ENCODE measurements around the gene STXBP5. TPM values are rescaled to one million over a fixed set of nuclear protein-coding genes. Genes with fewer than 3 reads are reported as not detected.
A peak's percentile ranks its signal among the peaks of the same experiment; 100 is the strongest.

Gene STXBP5
- total and polyA plus RNA-seq, 9 of the 15 experiments (the other 6 are each of a cell fraction or from before 2014, with no cell fraction given): 23.3 to 172 (median 71.5) TPM

DNA sequence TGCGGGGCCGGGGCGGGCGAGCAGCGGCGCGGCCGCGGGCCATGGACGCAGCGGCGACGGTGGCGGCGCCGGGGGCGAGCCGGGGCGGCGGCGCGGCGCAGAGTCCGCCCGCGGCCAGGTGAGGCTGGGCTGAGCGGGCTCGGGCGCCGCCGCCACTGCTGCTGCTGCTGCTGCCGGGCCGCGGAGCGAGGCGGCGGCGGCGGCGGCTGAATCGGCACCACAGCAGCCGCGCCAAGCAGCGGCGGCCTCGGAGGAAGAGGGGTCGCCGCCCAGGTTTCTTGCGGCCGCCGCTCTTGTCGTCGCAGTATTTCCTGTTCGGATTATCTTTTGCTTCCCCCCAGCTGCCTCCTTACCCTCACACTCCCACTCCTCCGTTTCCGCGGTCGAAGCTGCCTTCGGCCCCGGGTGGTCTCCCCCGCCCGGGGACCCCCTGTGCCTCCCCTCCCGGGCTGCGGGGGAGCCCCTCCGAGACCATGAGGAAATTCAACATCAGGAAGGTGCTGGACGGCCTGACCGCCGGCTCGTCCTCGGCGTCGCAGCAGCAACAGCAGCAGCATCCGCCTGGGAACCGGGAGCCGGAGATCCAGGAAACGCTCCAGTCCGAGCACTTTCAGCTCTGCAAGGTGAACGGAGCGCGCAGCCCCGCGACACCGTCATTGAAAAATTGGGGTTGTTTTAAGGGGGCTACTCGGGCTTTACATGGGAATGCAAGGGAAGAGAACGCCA is at the start of gene STXBP5 (continued):
- TF ChIP-seq, protein P1, sequence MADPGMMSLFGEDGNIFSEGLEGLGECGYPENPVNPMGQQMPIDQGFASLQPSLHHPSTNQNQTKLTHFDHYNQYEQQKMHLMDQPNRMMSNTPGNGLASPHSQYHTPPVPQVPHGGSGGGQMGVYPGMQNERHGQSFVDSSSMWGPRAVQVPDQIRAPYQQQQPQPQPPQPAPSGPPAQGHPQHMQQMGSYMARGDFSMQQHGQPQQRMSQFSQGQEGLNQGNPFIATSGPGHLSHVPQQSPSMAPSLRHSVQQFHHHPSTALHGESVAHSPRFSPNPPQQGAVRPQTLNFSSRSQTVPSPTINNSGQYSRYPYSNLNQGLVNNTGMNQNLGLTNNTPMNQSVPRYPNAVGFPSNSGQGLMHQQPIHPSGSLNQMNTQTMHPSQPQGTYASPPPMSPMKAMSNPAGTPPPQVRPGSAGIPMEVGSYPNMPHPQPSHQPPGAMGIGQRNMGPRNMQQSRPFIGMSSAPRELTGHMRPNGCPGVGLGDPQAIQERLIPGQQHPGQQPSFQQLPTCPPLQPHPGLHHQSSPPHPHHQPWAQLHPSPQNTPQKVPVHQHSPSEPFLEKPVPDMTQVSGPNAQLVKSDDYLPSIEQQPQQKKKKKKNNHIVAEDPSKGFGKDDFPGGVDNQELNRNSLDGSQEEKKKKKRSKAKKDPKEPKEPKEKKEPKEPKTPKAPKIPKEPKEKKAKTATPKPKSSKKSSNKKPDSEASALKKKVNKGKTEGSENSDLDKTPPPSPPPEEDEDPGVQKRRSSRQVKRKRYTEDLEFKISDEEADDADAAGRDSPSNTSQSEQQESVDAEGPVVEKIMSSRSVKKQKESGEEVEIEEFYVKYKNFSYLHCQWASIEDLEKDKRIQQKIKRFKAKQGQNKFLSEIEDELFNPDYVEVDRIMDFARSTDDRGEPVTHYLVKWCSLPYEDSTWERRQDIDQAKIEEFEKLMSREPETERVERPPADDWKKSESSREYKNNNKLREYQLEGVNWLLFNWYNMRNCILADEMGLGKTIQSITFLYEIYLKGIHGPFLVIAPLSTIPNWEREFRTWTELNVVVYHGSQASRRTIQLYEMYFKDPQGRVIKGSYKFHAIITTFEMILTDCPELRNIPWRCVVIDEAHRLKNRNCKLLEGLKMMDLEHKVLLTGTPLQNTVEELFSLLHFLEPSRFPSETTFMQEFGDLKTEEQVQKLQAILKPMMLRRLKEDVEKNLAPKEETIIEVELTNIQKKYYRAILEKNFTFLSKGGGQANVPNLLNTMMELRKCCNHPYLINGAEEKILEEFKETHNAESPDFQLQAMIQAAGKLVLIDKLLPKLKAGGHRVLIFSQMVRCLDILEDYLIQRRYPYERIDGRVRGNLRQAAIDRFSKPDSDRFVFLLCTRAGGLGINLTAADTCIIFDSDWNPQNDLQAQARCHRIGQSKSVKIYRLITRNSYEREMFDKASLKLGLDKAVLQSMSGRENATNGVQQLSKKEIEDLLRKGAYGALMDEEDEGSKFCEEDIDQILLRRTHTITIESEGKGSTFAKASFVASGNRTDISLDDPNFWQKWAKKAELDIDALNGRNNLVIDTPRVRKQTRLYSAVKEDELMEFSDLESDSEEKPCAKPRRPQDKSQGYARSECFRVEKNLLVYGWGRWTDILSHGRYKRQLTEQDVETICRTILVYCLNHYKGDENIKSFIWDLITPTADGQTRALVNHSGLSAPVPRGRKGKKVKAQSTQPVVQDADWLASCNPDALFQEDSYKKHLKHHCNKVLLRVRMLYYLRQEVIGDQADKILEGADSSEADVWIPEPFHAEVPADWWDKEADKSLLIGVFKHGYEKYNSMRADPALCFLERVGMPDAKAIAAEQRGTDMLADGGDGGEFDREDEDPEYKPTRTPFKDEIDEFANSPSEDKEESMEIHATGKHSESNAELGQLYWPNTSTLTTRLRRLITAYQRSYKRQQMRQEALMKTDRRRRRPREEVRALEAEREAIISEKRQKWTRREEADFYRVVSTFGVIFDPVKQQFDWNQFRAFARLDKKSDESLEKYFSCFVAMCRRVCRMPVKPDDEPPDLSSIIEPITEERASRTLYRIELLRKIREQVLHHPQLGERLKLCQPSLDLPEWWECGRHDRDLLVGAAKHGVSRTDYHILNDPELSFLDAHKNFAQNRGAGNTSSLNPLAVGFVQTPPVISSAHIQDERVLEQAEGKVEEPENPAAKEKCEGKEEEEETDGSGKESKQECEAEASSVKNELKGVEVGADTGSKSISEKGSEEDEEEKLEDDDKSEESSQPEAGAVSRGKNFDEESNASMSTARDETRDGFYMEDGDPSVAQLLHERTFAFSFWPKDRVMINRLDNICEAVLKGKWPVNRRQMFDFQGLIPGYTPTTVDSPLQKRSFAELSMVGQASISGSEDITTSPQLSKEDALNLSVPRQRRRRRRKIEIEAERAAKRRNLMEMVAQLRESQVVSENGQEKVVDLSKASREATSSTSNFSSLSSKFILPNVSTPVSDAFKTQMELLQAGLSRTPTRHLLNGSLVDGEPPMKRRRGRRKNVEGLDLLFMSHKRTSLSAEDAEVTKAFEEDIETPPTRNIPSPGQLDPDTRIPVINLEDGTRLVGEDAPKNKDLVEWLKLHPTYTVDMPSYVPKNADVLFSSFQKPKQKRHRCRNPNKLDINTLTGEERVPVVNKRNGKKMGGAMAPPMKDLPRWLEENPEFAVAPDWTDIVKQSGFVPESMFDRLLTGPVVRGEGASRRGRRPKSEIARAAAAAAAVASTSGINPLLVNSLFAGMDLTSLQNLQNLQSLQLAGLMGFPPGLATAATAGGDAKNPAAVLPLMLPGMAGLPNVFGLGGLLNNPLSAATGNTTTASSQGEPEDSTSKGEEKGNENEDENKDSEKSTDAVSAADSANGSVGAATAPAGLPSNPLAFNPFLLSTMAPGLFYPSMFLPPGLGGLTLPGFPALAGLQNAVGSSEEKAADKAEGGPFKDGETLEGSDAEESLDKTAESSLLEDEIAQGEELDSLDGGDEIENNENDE (IDR thresholded peaks at IDR 0.05; ENCODE audit: low read depth, low read length): no peak
- TF ChIP-seq GABPA (tag; conservative IDR thresholded peaks at IDR 0.05; ENCODE audit: low read depth) (peak; percentile 32; the same call in 1 of the 2 replicates), BRCA1 (IDR thresholded peaks at IDR 0.05) (no peak), BRCA1 (CRISPR knock-in tag; IDR thresholded peaks at IDR 0.05) (no peak), SRSF3 (IDR thresholded peaks at IDR 0.05; ENCODE audit: insufficient read depth, low read length) (peak; percentile 84; the same call in 1 of the 2 replicates), KAT2B (IDR thresholded peaks at IDR 0.05; ENCODE audit: low read depth, low read length) (no peak), POU5F1 (IDR thresholded peaks at IDR 0.05; ENCODE audit: borderline replicate concordance, low read depth, low read length, partially characterized antibody) (no peak), GATAD2B (IDR thresholded peaks at IDR 0.05; ENCODE audit: borderline replicate concordance) (no peak), ZSCAN32 (CRISPR knock-in tag; IDR thresholded peaks at IDR 0.05) (no peak), NR2C2 (CRISPR knock-in tag; IDR thresholded peaks at IDR 0.05) (no peak), NR2C2 (tag; IDR thresholded peaks at IDR 0.05) (no peak), PCBP1 (IDR thresholded peaks at IDR 0.05; ENCODE audit: low read depth, low read length, poor library complexity, severe bottlenecking) (peak; percentile 50), PHF21A (IDR thresholded peaks at IDR 0.05; ENCODE audit: borderline replicate concordance, low read depth) (no peak), BACH1 (tag; IDR thresholded peaks at IDR 0.05) (no peak), ZNF175 (CRISPR knock-in tag; IDR thresholded peaks at IDR 0.05; ENCODE audit: low read depth) (peak; percentile 18; the same call in 1 of the 2 replicates), FOXK1 (CRISPR knock-in tag; IDR thresholded peaks at IDR 0.05; ENCODE audit: borderline replicate concordance) (0 out of 2 replicates have a peak, but pooled peaks have one; percentile 36)
- TF ChIP-seq, protein P2, sequence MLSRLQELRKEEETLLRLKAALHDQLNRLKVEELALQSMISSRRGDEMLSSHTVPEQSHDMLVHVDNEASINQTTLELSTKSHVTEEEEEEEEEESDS (CRISPR knock-in tag; IDR thresholded peaks at IDR 0.05): no peak

Measured in K562 (cell line).